Measurements from ENCODE around the gene SOWAHC.

SOWAHC gene

GRCh38 chr2:109647636-109648035 lies 33.5 kb downstream of the SOWAHC start:
- DNase-seq (ENCODE audit: low spot score in 2 of 2): no peak
- H3K9me3 Mint-ChIP-seq: no peaks in the 10 kb centered on the region
- H3K4me1 Mint-ChIP-seq: no peaks in the 10 kb centered on the region
- no peak for ATAC-seq (ENCODE audit: low read depth)
- H3K27me3 Mint-ChIP-seq: no peaks in the 10 kb centered on the region
- H3K4me3 Mint-ChIP-seq: no peak overlapping the region
- no peak overlapping the region for H3K27ac Mint-ChIP-seq
- no peaks in the 10 kb centered on the region for H3K36me3 Mint-ChIP-seq

GRCh38 chr2:109648041-109648527 lies 33.9 kb downstream of the SOWAHC start:
- DNase-seq (ENCODE audit: low spot score in 2 of 2): no peak

DNA sequence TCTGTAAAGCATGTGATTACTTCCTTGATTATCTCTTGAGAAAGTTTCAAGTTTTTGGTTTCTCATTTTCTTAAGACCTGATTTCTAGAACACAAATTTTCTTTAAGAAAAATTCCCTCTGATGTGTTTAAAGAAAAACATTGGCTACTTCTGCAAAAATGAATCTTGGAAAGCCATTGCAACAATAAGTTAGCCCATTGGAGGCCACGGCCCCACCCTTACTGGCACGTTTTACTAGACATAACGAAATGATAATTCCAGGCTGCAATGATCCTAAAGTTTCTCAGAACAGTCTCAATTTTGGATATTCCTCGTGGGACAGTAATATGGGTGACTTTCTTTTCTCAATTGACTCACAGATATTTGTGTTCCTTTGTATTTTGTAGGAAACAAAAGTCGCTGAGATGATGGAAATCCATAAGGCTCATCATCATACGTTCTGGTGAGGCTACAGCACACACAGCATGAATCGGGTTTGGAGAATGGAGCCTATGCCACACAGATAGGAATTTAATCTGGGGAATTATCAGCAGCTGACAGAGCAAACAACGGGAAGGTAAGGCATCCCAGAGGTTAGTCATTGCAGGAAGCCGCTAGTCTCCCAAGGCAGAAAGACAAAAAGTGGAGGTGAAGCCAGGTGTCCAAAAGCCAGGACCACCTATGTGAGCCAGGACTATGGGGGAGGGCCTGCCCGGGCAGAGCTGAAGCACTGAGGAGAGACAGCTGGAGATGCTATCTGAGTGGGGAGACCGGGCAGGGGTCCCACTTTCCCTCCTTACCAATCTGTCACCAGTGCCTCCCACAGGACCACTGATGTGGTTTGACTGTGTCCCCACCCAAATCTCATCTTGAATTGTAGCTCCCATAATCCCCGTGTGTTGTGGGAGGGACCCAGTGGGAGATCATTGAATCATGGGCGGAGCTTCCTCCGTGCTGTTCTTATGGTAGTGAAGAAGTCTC lies 35.9 kb downstream of the SOWAHC start:
- DNase-seq (ENCODE audit: low spot score in 2 of 2): no peak
- Mint-ChIP-seq H3K4me1 (no peaks in the 10 kb centered on the region), H3K4me3 (no peak overlapping the region), H3K27ac (no peak overlapping the region), H3K9me3 (no peaks in the 10 kb centered on the region), H3K36me3 (no peaks in the 10 kb centered on the region), H3K27me3 (no peaks in the 10 kb centered on the region)
- no peak for ATAC-seq (ENCODE audit: low read depth)

More at GRCh38 chr2:109648041-109648527, 33.9 kb downstream of the SOWAHC start:
- Mint-ChIP-seq H3K4me3 (no peak overlapping the region), H3K36me3 (no peaks in the 10 kb centered on the region), H3K4me1 (no peaks in the 10 kb centered on the region), H3K9me3 (no peaks in the 10 kb centered on the region), H3K27me3 (no peaks in the 10 kb centered on the region), H3K27ac (no peak overlapping the region)
- ATAC-seq (ENCODE audit: low read depth): no peak

- H3K27me3 Mint-ChIP-seq: no peaks in the 10 kb centered on the region
- H3K27ac Mint-ChIP-seq: no peak overlapping the region
- no peaks in the 10 kb centered on the region for H3K9me3 Mint-ChIP-seq
- no peaks in the 10 kb centered on the region for H3K4me1 Mint-ChIP-seq
- DNase-seq (ENCODE audit: low spot score in 2 of 2): no peak
- no peaks in the 10 kb centered on the region for H3K36me3 Mint-ChIP-seq
- H3K4me3 Mint-ChIP-seq: no peak overlapping the region
- ATAC-seq (ENCODE audit: low read depth): no peak
Measured at GRCh38 chr2:109654326-109655050, 40.3 kb downstream of the SOWAHC start.

DNA sequence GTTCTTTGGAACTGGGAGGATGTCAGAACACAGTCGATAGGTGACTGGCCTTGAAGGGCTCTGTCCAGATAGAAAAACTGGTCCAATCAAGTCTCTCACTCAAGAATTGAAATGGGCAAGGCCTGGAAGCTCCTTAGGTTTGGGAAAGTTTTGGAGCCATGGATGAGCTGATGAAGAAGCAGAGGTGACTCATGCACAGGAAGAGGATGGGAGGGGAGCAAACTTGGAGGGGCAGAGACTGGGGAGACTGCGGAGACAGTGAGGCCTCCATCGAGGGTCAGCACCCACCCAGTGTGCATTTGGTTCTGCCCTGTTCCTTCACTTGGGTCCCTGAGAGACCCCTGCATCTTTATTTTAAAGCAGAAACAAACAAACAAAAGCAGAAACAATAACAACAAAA lies 41.1 kb downstream of the SOWAHC start:
- no peak for ATAC-seq (ENCODE audit: low read depth)
- H3K27me3 Mint-ChIP-seq: no peaks in the 10 kb centered on the region
- no peak overlapping the region for H3K4me3 Mint-ChIP-seq
- H3K36me3 Mint-ChIP-seq: no peaks in the 10 kb centered on the region
- no peaks in the 10 kb centered on the region for H3K4me1 Mint-ChIP-seq
- H3K9me3 Mint-ChIP-seq: no peaks in the 10 kb centered on the region
- no peak overlapping the region for H3K27ac Mint-ChIP-seq
- DNase-seq (ENCODE audit: low spot score in 2 of 2): no peak

DNA sequence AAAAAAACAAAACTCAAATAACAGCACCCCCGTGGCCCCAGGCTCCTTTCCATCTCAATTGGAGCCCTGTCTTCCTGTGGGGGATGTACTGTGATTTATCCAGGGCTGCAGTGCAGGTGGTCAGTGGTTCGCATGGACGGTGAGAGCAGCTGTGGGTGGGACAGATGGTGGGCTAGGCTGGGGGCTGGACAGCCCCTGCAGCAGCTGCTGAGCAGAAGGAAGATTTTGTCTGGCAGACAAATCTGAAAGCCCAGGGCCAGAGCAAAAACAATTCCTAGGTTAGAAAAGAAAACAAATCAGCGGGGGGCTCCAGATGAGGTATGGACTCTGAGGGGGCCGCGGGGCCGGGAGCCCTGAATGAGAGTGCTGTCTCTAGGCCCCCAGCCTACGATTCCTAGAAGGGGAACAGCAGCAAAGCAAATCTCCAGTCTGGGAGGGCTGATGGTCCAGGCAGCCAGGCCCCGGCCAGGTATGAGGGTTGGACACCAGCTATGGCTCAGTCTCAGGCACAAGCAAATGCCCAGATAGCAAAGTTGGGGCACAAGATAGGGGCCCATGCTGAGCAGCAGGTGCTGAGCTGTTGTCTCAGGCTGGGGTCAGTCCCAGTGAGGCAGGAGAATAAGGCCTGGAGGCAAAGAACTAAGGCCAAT lies 45.4 kb downstream of the SOWAHC start:
- no peaks in the 10 kb centered on the region for H3K4me1 Mint-ChIP-seq
- H3K27me3 Mint-ChIP-seq: peaks cover 2% of the 10 kb centered on the region
- H3K27ac Mint-ChIP-seq: no peak overlapping the region
- ATAC-seq (ENCODE audit: low read depth) (no peak), DNase-seq (ENCODE audit: low spot score in 2 of 2) (no peak)
- no peak overlapping the region for H3K4me3 Mint-ChIP-seq
- H3K36me3 Mint-ChIP-seq: no peaks in the 10 kb centered on the region
- H3K9me3 Mint-ChIP-seq: no peaks in the 10 kb centered on the region

DNA sequence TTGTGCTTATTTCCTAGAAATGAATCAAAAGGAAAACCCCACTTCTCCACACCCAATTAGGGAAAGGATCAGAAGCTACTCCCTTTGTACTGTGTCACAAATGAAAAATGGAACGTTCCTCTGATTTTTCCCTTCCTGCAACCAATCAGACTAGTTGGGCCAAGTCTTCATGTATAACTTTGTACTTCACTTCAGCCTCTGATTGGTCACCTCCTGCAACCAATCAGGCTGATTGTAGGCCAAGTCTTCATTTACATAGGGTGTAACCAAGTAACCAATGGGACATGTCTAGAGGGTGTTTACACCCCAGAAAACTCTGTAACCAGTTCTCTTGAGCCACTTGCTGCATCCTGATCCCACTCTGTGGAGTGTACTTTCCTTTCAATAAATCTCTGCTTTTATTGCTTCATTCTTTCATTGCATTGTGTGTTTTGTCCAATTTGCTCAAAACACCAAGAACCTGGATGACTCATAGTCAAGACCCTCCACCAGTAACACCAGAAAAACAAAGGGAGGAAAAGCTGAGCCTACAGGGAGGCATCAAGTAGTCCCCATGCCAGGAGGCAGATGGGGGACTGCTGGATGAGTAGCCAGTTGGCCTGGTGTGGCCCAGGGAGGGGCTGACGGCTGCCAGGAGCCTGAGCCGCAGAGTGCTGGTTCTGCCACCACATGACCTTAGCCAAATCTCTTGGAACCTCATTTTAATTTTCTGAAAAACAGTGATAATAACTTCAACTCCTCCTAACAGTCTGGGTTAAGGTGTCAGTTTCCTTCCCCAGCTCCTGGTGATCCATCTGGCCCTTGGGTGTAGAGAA lies 46.1 kb downstream of the SOWAHC start:
- Mint-ChIP-seq H3K27me3 (peaks cover 2% of the 10 kb centered on the region), H3K4me1 (no peaks in the 10 kb centered on the region), H3K9me3 (no peaks in the 10 kb centered on the region), H3K36me3 (no peaks in the 10 kb centered on the region), H3K27ac (no peak overlapping the region), H3K4me3 (no peak overlapping the region)
- DNase-seq (ENCODE audit: low spot score in 2 of 2): no peak
- no peak for ATAC-seq (ENCODE audit: low read depth)

DNA sequence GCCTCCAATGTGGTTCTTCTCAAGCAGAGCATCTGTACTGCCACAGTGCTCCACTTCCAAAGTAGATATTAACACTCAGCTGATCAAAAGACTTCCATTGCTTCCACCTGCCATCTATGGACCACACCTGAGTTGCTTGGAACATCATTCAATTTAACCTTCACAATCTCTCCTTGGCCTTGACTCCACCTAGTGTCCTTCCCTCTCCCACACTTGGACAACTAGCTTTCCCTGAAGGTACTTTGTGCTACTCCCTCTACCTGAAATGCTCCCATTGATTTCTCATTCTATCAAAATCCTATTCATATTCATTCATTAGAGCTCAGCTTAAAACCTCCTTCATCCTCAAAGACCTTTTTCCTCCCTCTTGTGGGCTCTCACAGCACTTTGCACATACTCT lies 48.7 kb downstream of the SOWAHC start:
- Mint-ChIP-seq H3K36me3 (no peaks in the 10 kb centered on the region), H3K27ac (no peak overlapping the region), H3K4me3 (no peak overlapping the region), H3K4me1 (no peaks in the 10 kb centered on the region), H3K9me3 (no peaks in the 10 kb centered on the region), H3K27me3 (peaks cover 2% of the 10 kb centered on the region)
- ATAC-seq (ENCODE audit: low read depth): no peak
- no peak for DNase-seq (ENCODE audit: low spot score in 2 of 2)

GRCh38 chr2:109663721-109664120 lies 49.6 kb downstream of the SOWAHC start:
- H3K9me3 Mint-ChIP-seq: no peaks in the 10 kb centered on the region
- no peak overlapping the region for H3K27ac Mint-ChIP-seq
- no peak for ATAC-seq (ENCODE audit: low read depth)
- H3K4me1 Mint-ChIP-seq: no peaks in the 10 kb centered on the region
- no peaks in the 10 kb centered on the region for H3K36me3 Mint-ChIP-seq
- H3K27me3 Mint-ChIP-seq: peaks cover 2% of the 10 kb centered on the region
- no peak overlapping the region for H3K4me3 Mint-ChIP-seq
- no peak for DNase-seq (ENCODE audit: low spot score in 2 of 2)

- no peak overlapping the region for H3K4me3 Mint-ChIP-seq
- H3K36me3 Mint-ChIP-seq: no peaks in the 10 kb centered on the region
- no peaks in the 10 kb centered on the region for H3K4me1 Mint-ChIP-seq
- DNase-seq (ENCODE audit: low spot score in 2 of 2) (no peak), ATAC-seq (ENCODE audit: low read depth) (no peak)
- no peaks in the 10 kb centered on the region for H3K9me3 Mint-ChIP-seq
- H3K27ac Mint-ChIP-seq: no peak overlapping the region
- peaks cover 2% of the 10 kb centered on the region for H3K27me3 Mint-ChIP-seq
Measured at GRCh38 chr2:109666466-109666865, 52.3 kb downstream of the SOWAHC start.
